Measurements from ENCODE around the gene ALDH1A3.

The ALDH1A3 gene

GRCh38 chr15:100902436-100903167 is 23.0 kb downstream of the ALDH1A3 start:
- ATAC-seq (replicated peaks; ENCODE audit: extremely low read depth, poor library complexity, severe bottlenecking), result no peak
- Mint-ChIP-seq H3K27me3 (peaks cover 69% of the 10 kb centered on the region), H3K4me3 (no peak overlapping the region), H3K4me1 (no peaks in the 10 kb centered on the region), H3K36me3 (ENCODE audit: insufficient read depth) (no peaks in the 10 kb centered on the region), H3K27ac (ENCODE audit: low read depth) (no peak overlapping the region), H3K9me3 (no peaks in the 10 kb centered on the region)
- no peak for DNase-seq (ENCODE audit: low spot score in 2 of 2)

DNA sequence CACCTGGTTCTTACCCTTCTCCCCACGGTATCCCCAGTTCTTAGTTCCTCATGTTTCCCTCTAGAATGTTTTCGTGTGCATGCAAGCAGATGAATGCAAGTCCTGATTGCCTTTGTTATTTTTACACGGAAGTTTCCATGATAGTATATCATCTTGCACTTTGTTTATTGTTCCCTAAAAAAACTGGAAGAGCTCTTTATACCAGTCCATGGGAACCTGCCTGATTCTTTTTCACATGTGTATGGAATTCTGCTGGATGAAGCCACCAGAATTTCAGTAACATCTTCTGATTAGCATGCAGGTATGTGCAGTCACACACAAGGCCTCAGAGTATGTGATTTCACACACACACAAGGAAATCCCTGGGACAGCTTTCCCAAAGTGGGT is 23.5 kb downstream of the ALDH1A3 start:
- H3K9me3 Mint-ChIP-seq, result no peaks in the 10 kb centered on the region
- ATAC-seq (replicated peaks; ENCODE audit: extremely low read depth, poor library complexity, severe bottlenecking) (no peak), DNase-seq (ENCODE audit: low spot score in 2 of 2) (no peak)
- no peaks in the 10 kb centered on the region for H3K4me1 Mint-ChIP-seq
- H3K4me3 Mint-ChIP-seq, result no peak overlapping the region
- H3K27ac Mint-ChIP-seq (ENCODE audit: low read depth), result no peak overlapping the region
- H3K36me3 Mint-ChIP-seq (ENCODE audit: insufficient read depth), result no peaks in the 10 kb centered on the region
- peaks cover 73% of the 10 kb centered on the region for H3K27me3 Mint-ChIP-seq

DNA sequence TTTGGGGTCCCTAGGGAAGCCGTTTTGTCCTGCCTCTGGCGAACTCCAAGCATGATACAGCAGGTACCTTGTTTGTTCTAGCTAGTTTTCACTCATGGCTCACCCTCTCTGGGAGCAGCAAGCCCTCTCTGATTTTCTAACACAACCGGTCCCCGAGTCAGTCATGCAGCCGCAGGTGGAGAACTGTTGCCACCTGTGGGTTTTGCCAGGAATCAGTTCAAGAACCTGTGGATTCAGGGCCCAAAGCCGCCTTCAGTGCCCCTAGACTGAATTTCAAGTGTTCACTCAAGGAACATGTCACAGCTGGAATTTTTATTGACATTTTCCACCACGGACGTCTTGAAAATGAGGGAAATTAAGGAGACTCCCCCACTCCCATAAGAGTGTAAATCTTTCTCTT is 26.2 kb downstream of the ALDH1A3 start:
- ATAC-seq (replicated peaks; ENCODE audit: extremely low read depth, poor library complexity, severe bottlenecking) (no peak), DNase-seq (ENCODE audit: low spot score in 2 of 2) (no peak)
- Mint-ChIP-seq H3K4me1 (no peaks in the 10 kb centered on the region), H3K4me3 (no peak overlapping the region), H3K27ac (ENCODE audit: low read depth) (no peak overlapping the region), H3K27me3 (peaks cover 78% of the 10 kb centered on the region), H3K36me3 (ENCODE audit: insufficient read depth) (no peaks in the 10 kb centered on the region), H3K9me3 (no peaks in the 10 kb centered on the region)

GRCh38 chr15:100908466-100908865 is 28.8 kb downstream of the ALDH1A3 start:
- Mint-ChIP-seq H3K36me3 (ENCODE audit: insufficient read depth) (no peaks in the 10 kb centered on the region), H3K27ac (ENCODE audit: low read depth) (no peak overlapping the region), H3K4me3 (no peak overlapping the region), H3K9me3 (peaks cover 3% of the 10 kb centered on the region), H3K27me3 (peaks cover 80% of the 10 kb centered on the region), H3K4me1 (no peaks in the 10 kb centered on the region)
- DNase-seq (ENCODE audit: low spot score in 2 of 2), result no peak
- ATAC-seq (replicated peaks; ENCODE audit: extremely low read depth, poor library complexity, severe bottlenecking), result no peak

DNA sequence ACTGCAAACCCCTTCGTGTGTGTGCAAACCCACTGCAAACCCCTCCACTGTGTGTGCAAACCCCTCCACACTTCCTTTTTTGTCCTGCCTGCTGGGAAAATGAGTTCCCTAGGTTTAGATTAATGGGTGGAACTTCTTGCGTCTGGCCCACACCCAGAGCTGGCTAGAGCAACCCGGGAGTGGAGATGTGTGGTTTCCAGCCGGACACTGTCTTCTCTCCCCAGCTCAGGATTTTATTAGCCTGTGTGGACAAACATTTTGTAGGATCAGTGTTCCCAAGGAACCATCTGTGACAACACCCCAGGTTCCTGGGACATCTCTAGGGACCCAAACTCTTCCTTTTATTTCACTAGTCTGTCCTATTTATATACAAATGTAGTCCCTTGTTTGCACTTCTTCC is 29.9 kb downstream of the ALDH1A3 start:
- DNase-seq (ENCODE audit: low spot score in 2 of 2) (no peak), ATAC-seq (replicated peaks; ENCODE audit: extremely low read depth, poor library complexity, severe bottlenecking) (no peak)
- Mint-ChIP-seq H3K4me1 (no peaks in the 10 kb centered on the region), H3K4me3 (no peak overlapping the region), H3K27ac (ENCODE audit: low read depth) (no peak overlapping the region), H3K27me3 (peaks cover 84% of the 10 kb centered on the region), H3K36me3 (ENCODE audit: insufficient read depth) (no peaks in the 10 kb centered on the region), H3K9me3 (peaks cover 5% of the 10 kb centered on the region)

GRCh38 chr15:100909989-100910955 is 30.6 kb downstream of the ALDH1A3 start:
- Mint-ChIP-seq H3K27ac (ENCODE audit: low read depth) (no peak overlapping the region), H3K9me3 (peaks cover 5% of the 10 kb centered on the region), H3K4me1 (no peaks in the 10 kb centered on the region), H3K27me3 (peaks cover 84% of the 10 kb centered on the region), H3K36me3 (ENCODE audit: insufficient read depth) (no peaks in the 10 kb centered on the region), H3K4me3 (no peak overlapping the region)
- DNase-seq (ENCODE audit: low spot score in 2 of 2) (no peak), ATAC-seq (replicated peaks; ENCODE audit: extremely low read depth, poor library complexity, severe bottlenecking) (no peak)

GRCh38 chr15:100911086-100911485 is 31.5 kb downstream of the ALDH1A3 start:
- Mint-ChIP-seq H3K36me3 (ENCODE audit: insufficient read depth) (no peaks in the 10 kb centered on the region), H3K4me3 (no peak overlapping the region), H3K9me3 (peaks cover 5% of the 10 kb centered on the region), H3K27ac (ENCODE audit: low read depth) (no peak overlapping the region), H3K27me3 (peaks cover 76% of the 10 kb centered on the region), H3K4me1 (no peaks in the 10 kb centered on the region)
- no peak for ATAC-seq (replicated peaks; ENCODE audit: extremely low read depth, poor library complexity, severe bottlenecking)
- DNase-seq (ENCODE audit: low spot score in 2 of 2), result no peak

DNA sequence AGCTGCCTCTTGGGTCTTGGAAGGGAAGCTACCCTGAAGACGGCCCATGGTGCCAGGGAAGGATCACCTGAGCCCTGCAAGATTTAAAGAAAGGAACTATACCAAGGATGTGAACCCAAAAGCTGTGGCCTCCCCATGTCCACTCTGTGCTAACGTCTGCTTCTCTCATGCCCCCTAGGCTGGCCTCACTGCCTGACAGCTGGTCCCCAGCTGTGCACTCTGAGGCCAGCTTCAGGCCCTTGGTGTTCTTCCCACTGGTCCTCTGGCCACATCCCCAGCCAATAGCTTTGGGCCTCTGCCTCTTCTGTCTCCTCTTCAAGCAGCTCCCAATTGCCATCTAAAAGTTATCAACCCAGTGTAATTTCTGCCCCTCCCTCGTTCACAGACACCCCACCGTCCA is 34.3 kb downstream of the ALDH1A3 start:
- Mint-ChIP-seq H3K36me3 (ENCODE audit: insufficient read depth) (no peaks in the 10 kb centered on the region), H3K9me3 (peaks cover 5% of the 10 kb centered on the region), H3K27me3 (peaks cover 83% of the 10 kb centered on the region), H3K4me3 (no peak overlapping the region), H3K4me1 (peaks cover 8% of the 10 kb centered on the region), H3K27ac (ENCODE audit: low read depth) (no peak overlapping the region)
- DNase-seq (ENCODE audit: low spot score in 2 of 2), result no peak
- no peak for ATAC-seq (replicated peaks; ENCODE audit: extremely low read depth, poor library complexity, severe bottlenecking)

- no peak overlapping the region for H3K4me3 Mint-ChIP-seq
- H3K27me3 Mint-ChIP-seq, result peaks cover 75% of the 10 kb centered on the region
- ATAC-seq (replicated peaks; ENCODE audit: extremely low read depth, poor library complexity, severe bottlenecking) (no peak), DNase-seq (ENCODE audit: low spot score in 2 of 2) (no peak)
- no peaks in the 10 kb centered on the region for H3K36me3 Mint-ChIP-seq (ENCODE audit: insufficient read depth)
- H3K9me3 Mint-ChIP-seq, result peaks cover 5% of the 10 kb centered on the region
- peaks cover 8% of the 10 kb centered on the region for H3K4me1 Mint-ChIP-seq
- no peak overlapping the region for H3K27ac Mint-ChIP-seq (ENCODE audit: low read depth)
These were observed 35.2 kb downstream of the ALDH1A3 start for GRCh38 chr15:100914876-100915275.

- no peak overlapping the region for H3K27ac Mint-ChIP-seq (ENCODE audit: low read depth)
- peaks cover 18% of the 10 kb centered on the region for H3K4me1 Mint-ChIP-seq
- peaks cover 5% of the 10 kb centered on the region for H3K9me3 Mint-ChIP-seq
- peak overlapping the region; percentile 77 for H3K4me3 Mint-ChIP-seq
- peaks cover 77% of the 10 kb centered on the region for H3K27me3 Mint-ChIP-seq
- H3K36me3 Mint-ChIP-seq (ENCODE audit: insufficient read depth), result no peaks in the 10 kb centered on the region
- DNase-seq (ENCODE audit: low spot score in 2 of 2) (peak; percentile 22 to 24), ATAC-seq (replicated peaks; ENCODE audit: extremely low read depth, poor library complexity, severe bottlenecking) (peak; percentile 69)
These were observed 38.5 kb downstream of the ALDH1A3 start for GRCh38 chr15:100918034-100918689.

DNA sequence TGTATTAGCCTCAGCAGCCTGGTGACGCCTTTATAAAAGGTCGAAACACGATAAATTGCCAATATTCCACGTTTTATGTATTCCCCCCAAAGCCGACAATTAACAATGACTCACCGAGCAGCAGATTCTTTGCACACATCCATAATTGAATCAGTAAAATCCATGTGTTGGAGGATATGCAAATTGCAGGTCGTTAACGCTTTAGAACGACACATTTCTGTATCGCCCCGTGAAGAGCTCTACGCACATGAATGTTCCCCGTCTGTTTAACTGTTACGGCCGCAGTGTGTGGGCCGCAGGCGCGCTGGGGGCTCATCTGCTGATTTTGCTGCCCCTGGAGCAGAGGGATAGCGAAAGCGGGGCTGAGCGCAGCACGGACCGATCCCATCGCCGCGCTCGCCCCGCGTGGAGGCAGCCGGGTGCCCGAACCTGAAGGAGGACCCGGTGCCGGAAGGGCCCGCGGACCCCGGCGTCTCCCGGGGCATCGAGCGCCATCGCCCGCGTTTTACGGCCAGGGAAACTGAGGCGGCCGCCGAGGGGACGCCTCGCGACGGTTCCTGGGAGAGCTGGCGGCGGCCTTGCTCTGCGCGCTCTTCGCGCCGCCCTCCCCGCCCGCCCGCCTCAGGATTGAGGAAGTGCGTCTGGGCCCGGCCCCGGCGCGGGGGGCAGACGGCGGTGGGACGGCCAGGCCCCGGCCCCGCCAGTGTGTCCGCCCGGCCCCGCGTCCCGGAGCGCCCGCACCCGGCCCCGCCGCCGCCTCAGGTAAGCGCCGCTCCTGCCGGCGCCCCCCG is 39.3 kb downstream of the ALDH1A3 start, which contains the start of gene LRRK1:
Gene LRRK1, plus strand, starts transcription at position 668 of the 791 bp plus-strand sequence. CDS start 5,276 bp downstream, outside the sequence.
- H3K36me3 Mint-ChIP-seq (ENCODE audit: insufficient read depth), result no peaks in the 10 kb centered on the region
- DNase-seq (ENCODE audit: low spot score in 2 of 2) (no peak), ATAC-seq (replicated peaks; ENCODE audit: extremely low read depth, poor library complexity, severe bottlenecking) (peak; percentile 21)
- H3K27ac Mint-ChIP-seq (ENCODE audit: low read depth), result no peak within 1 kb of the TSS
- no peaks in the 10 kb centered on the region for H3K9me3 Mint-ChIP-seq
- peaks cover 77% of the 10 kb centered on the region for H3K27me3 Mint-ChIP-seq
- H3K4me1 Mint-ChIP-seq, result peaks cover 18% of the 10 kb centered on the region
- H3K4me3 Mint-ChIP-seq, result peak within 1 kb of the TSS; percentile 77

All from central memory CD8-positive, alpha-beta T cell (primary cell).